GM21717 (cell line): Measurements from ENCODE around the gene NSD1.

Source experiments
- ATAC-seq: cut with Tn5 transposase; IDR thresholded peaks from one replicate; pipeline ENCODE4 v1.9.1; 2021; ENCODE audit warnings: mild to moderate bottlenecking, moderate library complexity; ENCODE audit not compliant: unreplicated experiment

The NSD1 gene

DNA sequence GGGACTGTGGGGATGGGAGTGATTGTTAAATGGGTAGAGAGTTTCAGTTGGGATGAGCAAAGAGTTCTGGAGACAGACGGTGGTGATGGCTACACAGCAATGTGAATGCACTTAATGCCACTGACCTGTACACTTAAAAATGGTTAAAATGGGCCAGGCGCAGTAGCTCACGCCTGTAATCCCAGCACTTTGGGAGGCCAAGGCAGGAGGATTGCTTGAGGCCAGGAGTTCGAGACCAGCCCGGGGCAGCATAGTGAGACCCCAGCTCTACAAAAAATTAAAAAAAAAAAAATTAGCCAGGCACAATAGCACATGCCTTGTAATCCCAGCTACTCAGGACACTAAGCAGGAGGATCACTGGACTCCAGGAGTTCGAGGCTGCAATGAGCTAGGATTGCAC, 210.2 kb downstream of the NSD1 start:
- no peak for ATAC-seq

DNA sequence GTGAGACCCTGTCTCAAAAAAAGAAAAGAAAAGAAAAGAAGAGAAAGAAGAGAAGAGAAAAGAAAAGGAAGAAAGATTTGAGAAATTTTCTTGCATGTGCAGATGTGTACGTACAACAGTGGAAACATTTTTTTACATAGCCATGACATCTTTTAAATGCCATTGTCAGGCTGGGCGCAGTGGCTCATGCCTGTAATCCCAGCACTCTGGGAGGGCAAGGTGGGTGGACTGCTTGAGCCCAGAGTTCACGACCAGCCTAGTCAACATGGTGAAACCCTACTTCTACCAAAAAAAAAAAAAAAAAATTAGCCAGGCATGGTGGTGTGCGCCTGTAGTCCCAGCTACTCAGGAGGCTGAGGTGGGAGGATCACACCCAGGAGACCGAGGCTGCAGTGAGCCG, 211.3 kb downstream of the NSD1 start:
- no peak for ATAC-seq

DNA sequence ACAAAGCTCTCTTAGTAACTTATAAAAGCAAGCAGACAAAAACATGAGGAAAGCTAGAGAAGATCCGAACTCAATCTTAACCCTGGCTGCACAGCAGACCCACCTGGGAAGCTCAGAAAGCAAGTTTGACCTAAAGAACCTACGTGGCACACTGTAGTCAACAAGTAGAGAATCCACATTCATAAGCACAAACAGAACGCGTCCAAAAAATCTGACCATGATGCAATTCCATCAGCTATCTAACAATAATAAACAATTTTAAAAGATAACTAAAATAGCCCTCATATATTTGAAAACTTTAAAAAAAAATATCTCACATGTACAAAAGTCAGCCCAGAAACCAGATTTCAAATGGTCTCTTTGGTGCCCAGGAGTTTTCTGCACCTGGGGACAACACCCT, 213.2 kb downstream of the NSD1 start:
- ATAC-seq, result no peak

DNA sequence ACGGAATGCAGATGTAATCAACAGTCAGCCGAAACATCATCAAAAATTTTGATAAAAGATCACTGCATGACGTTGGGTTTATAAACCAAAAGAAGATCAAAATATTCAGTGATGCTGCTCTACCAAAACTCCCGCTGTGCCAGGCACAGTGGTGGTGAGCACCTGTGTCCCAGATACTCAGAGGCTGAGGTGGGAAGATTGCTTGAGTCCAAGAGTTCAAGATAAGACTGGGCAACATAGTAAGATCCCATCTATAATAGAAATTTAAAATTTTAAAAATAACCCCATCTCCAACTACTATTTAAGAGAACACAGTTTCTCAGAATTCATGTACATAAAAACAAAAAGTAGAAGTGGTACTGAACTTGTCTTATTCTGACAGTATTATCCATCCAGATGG, 214.1 kb downstream of the NSD1 start:
- no peak for ATAC-seq

DNA sequence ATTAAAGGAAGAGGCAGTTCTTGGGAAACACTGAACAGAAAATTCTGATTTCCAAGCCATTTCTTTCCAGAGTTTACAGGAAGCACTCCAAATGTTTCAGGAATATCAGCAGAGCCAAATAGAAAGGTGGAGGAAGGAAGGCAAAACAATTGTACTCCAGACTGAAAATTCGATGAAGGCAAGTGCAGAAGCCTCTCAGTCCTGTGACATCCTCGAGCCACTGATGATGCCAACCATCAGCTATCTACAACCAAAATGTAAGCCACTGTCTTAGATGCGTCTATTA, 215.7 kb downstream of the NSD1 start:
- no peak for ATAC-seq

DNA sequence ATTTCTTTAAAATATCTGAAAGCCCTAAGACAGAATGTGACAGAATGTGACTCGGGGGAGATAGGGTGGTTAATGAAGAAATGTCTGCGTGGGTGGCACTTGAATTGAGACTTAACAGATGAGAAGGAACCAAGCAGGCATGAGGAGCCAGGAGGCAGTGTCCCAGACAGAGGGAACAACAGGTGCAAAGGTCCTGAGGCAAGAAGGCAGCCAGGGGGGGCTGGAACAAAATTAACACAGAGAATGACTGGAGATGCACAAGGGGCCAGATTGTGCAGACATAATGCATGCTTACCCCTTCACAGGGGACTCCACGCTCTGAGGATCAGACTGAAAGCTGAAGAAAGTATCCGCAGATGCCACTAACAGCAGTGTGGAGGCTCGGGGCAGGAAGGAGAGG, 216.2 kb downstream of the NSD1 start:
- no peak for ATAC-seq
